ENCODE measurements around the gene HPSE2.
"Not testable (repeated sequence)": the region's sequence is repeated elsewhere in the genome, so short reads cannot be mapped to it uniquely, and the experiment has no call there.

The HPSE2 gene

GRCh38 chr10:99005254-99005653 is 230.4 kb downstream of the HPSE2 start:
- no peak for DNase-seq (ENCODE audit: low read depth)

GRCh38 chr10:99004738-99005137 is 230.9 kb downstream of the HPSE2 start:
- no peak for DNase-seq (ENCODE audit: low read depth)

DNA sequence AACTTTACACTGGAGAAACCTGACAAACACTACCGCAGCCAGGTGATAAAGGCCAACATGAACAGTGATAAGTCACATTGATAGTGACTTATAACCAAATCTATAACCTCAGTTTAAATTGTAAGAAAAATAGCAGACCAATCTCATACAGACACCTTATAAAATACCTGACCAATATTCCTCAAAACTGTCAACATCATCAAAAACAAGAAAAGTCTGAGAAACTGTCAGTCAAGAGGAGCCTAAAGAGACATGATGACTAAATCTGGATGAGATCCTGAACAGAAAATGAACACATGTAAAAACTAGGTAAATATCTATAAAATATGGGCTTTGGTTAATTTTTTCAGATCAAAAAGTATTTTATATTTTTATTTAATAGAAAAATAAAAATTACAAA is 233.3 kb downstream of the HPSE2 start:
- DNase-seq (ENCODE audit: low read depth): no peak

DNA sequence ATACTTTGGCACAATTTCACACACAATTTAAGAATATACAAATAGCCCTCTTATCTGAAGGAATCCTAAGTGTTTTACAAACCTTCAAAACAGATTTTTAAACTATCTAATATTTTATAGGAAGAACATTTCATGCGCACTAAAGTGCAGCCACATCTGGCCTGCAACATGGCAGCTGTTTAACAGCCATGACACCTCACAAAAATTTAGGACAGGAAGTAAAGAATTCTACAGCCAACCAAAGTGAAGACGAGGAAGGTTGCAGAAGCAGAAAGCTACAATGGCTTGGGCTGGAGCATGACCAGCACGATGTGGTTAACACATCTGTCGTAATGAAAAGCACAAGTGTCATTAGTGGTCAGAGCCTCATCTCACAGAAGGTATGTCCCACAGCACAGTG is 238.1 kb downstream of the HPSE2 start:
- no peak for DNase-seq (ENCODE audit: low read depth)

GRCh38 chr10:98994030-98994429 is 241.6 kb downstream of the HPSE2 start:
- DNase-seq (ENCODE audit: low read depth): no peak

- not testable (repeated sequence) for DNase-seq (ENCODE audit: low read depth)
Measured at GRCh38 chr10:98983751-98984150, 251.9 kb downstream of the HPSE2 start.

DNA sequence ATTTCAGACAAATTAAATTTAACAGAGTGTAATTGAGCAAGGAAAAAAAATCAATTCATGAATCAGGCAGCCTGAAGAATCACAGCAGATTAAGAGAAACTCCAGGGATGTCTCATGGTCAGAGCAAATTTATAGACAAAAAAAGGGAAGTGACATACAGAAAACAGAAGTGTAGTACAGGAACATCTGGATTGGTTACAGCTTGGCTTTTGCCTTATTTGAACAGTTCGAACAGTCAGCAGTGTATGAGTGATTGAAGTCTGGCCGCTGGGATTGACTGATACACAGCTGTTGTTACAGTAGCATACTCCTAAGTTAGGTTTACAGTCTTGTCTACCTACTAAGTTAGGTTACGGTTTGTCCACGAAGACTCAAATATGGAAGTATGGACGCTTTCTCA is 255.3 kb downstream of the HPSE2 start:
- no peak for DNase-seq (ENCODE audit: low read depth)

GRCh38 chr10:98971464-98971863 is 264.2 kb downstream of the HPSE2 start:
- DNase-seq (ENCODE audit: low read depth): no peak

GRCh38 chr10:98967601-98968000 is 268.1 kb downstream of the HPSE2 start:
- no peak for DNase-seq (ENCODE audit: low read depth)

DNA sequence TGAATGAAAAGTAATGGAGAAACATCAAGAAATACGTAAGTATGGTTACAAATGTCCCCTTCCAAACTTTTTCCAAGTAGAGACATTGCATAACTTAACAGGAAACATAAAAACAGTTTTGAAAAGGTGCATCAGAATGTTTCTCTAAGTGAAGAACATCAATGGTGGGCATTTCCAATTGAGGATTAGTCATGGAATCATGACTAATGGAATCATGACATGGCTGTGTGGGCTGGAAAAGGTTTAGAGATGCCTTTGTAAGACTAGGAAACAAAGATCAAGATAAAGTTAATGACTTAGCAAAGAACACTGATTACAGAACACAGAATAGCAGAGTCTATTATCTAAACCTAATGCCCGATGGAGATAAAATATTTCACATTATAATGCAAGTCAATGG is 272.0 kb downstream of the HPSE2 start:
- no peak for DNase-seq (ENCODE audit: low read depth)

- DNase-seq (ENCODE audit: low read depth): no peak
Measured at GRCh38 chr10:98959379-98959778, 276.3 kb downstream of the HPSE2 start.

DNA sequence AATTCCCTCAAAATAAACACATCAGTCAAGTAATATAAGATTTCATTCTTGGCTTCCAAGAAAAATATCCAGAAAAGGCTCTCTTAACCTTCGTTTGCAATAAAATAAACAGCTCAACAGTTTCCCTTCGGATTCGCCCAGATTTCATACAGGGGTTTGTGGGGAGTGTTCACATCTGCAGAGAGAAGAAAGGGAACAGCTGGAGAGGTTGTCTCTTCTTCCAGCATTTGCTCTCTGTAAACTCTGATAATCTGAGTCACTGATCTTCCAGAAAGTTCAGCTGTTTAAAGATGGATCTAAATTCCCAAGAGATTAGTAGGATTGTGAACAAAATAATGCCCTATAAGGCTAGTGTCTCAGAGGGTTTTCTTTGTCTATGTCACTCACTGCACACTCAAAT is 277.9 kb downstream of the HPSE2 start:
- DNase-seq (ENCODE audit: low read depth): no peak

DNA sequence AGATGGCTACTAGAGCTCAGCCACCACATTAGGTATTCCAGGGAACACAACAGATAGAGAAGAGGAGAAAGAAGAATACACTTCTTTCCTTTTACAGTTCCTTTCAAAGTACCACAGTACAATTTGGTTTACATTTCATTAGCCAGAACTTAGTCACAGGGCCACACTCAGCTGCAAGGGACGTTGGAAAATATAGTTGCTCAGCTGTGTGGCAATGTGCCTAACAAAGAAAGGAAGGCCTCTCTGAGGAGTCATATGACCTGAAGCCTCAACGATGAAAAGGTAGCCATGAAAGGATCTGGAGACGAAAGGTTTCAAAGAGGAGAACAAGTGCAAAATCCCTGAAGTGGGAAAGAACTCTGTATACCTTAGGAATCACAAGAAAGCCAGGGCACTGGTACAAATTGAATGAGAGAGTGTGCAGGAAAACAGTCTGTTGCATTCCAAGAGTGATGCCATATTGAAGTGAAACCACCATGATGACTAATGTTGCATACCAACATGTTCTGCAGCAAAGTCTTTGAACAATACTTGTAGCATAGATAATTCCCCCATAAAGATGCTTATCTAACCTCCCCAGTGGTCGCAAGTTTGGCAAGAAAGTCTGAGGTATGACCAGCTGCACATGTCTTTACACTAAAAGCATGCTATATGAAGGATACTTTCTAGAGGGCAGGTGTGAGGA is 278.9 kb downstream of the HPSE2 start:
- peak; percentile 8 for DNase-seq (ENCODE audit: low read depth)

DNA sequence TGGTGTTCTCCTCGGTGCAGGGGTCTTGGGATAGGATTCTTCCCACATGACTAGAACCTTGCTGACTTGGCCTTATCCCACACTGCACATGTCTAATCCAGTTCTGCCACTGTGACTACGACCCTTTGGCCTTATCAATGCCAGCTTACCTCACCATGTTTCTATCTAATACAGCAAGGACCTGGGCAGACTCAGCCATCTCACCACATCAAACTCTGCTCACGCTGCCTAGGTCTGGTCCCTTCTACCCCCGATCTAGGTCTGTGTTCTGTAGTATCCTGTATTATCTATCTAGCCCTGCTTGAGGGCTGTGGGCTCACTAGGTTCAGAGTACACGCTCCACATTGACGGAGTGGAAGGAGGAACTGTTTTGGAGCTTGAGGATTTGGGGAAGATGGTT is 282.4 kb downstream of the HPSE2 start:
- DNase-seq (ENCODE audit: low read depth): no peak

- no peak for DNase-seq (ENCODE audit: low read depth)
Measured at GRCh38 chr10:98951269-98952000, 284.2 kb downstream of the HPSE2 start.

GRCh38 chr10:98950106-98950505 is 285.5 kb downstream of the HPSE2 start:
- no peak for DNase-seq (ENCODE audit: low read depth)

DNA sequence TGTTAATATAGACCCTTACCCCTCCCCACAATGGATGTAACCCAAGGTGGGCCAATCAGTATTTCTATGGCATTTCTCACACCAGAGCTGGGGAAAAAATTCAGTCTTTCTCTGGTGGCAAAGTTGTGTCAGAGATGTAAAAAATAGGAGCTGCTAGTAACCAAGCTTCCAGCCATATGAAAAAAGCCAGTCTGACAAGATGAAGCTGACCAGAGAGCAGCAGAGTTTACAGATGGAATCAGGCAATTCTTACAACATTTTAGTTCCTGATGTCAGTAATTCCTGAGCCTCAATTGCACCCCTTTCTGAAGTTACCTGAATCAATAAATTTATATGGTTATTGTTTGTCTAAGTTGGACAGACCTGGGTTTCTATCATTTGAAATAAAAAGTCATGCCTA is 286.3 kb downstream of the HPSE2 start:
- DNase-seq (ENCODE audit: low read depth): no peak

DNA sequence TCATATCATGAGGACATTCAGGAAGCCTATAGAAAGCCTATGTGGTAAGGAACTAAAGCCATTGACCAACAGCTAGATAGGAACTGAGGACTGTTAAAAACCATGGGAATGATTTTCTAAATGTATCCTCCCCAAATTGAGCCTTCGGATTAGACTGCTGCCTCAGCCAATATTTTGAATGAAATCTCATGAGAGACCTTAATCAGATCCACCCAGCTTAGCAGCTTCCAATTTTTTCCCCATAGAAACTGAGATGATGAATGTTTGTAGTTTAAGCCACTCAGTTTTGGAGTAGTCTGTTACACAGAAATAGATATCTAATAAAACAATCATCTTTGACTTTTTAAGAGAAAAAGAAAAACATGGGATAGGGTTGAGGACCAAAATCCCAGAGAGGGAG is 292.0 kb downstream of the HPSE2 start:
- DNase-seq (ENCODE audit: low read depth): no peak

- DNase-seq (ENCODE audit: low read depth): no peak
Measured at GRCh38 chr10:98929709-98930108, 305.9 kb downstream of the HPSE2 start.

- DNase-seq (ENCODE audit: low read depth): no peak
Measured at GRCh38 chr10:98925651-98926050, 310.0 kb downstream of the HPSE2 start.

DNA sequence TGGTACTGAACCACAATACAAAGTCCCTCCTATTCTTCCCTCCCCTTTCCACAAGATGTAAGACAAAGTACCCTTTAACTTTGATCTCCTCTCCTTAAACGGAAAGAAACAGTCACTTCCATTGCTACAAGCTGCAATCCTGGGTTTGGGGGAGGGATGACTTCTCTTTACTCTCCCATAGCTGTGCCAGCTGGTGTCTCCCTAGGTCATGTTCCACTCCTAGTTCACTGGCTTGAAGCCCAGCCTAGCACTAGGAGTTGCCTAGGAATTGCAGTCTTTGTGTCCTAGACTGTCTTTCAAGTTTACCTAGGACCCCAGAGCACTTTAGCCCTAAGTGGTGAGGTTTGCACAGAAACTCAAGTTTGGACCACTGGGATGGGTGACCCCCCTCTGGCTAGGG is 311.1 kb downstream of the HPSE2 start:
- DNase-seq (ENCODE audit: low read depth): no peak

DNA sequence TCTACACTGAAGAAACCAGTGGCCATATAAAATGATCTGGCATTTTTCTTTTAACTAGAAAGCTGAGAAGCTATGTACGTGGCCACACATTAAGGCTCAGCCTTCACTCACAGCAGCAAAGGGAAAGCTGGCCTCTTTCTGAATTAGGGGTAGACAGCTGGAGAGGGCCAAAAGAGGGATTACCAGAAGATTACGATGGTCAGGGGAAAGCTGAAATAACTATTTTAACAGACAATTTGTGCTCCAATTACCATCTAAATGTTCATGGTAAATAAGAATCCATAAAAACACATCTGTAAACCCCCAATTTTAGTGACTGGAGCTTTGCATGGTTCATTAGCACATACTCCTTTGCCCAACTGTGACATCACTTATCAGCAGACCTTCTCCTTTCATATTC is 314.3 kb downstream of the HPSE2 start:
- no peak for DNase-seq (ENCODE audit: low read depth)

DNA sequence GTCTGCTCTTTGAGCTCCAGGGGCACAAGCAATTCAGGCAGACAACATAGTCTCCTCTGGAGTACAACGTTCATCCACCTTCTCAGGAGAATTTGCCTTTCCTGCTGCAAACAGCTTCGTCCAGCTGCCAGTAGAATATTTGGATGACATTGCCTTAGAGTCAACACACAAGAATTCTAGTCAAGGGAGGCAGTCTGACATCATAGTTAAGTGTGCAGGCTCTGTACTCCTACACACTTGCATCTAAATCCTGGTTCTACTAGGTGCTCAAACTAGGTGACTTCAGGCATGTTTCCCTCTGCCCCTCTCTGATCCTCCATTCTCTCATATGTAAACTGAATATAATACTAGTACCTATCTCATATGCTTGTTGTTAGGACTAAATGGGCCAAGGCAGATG is 314.8 kb downstream of the HPSE2 start:
- no peak for DNase-seq (ENCODE audit: low read depth)

- no peak for DNase-seq (ENCODE audit: low read depth)
Measured at GRCh38 chr10:98920360-98920759, 315.3 kb downstream of the HPSE2 start.

All from iris pigment epithelial cell (primary cell).